ENCODE results near the gene RTN3. TPM values are rescaled to one million over a fixed set of nuclear protein-coding genes. Genes with fewer than 3 reads are reported as not detected.
A peak's percentile ranks its signal among the peaks of the same experiment; 100 is the strongest.
"Not testable (repeated sequence)": the region's sequence is repeated elsewhere in the genome, so short reads cannot be mapped to it uniquely, and the experiment has no call there.

Gene RTN3
- total RNA-seq = 100 to 1,000 TPM; 161 to 221 (median 193) TPM

GRCh38 chr11:63681321-63682065 lies at the start of gene RTN3:
Gene RTN3, plus strand, starts transcription at chr11:63681500. Its CDS starts 137 bp downstream, at chr11:63681637.
- TF ChIP-seq EP300 (IDR thresholded peaks at IDR 0.05) (no peak), POLR2A (IDR thresholded peaks at IDR 0.05) (peak in 1 of 2 donors; percentile 90), CTCF (IDR thresholded peaks at IDR 0.05) (peak in 1 of 2 donors; percentile 18), POLR2AphosphoS5 (IDR thresholded peaks at IDR 0.05) (peak; percentile 10 to 83 (median 79))
- Histone ChIP-seq H3K9me3 (no peaks in the 10 kb centered on the region), H3K4me1 (peaks cover 41% of the 10 kb centered on the region), H3K27me3 (no peaks in the 10 kb centered on the region), H3K36me3 (no peaks in the 10 kb centered on the region), H3K27ac (peak within 1 kb of the TSS; percentile 96), H3K4me3 (peak within 1 kb of the TSS; percentile 79)
- WGBS = under 1% methylated on average over 74 of the region's 74 CpGs
- peak; percentile 81 to 97 for DNase-seq (ENCODE audit: low spot score in 2 of 2)

- Histone ChIP-seq H3K27me3 (no peaks in the 10 kb centered on the region), H3K9me3 (no peaks in the 10 kb centered on the region), H3K36me3 (peaks cover 58% of the 10 kb centered on the region), H3K27ac (no peak overlapping the region), H3K4me1 (no peaks in the 10 kb centered on the region), H3K4me3 (no peak overlapping the region)
- no peak for TF ChIP-seq POLR2AphosphoS5 (IDR thresholded peaks at IDR 0.05)
- no peak for TF ChIP-seq POLR2A (IDR thresholded peaks at IDR 0.05)
- no peak for TF ChIP-seq EP300 (IDR thresholded peaks at IDR 0.05)
- peak; percentile 50 to 60 for TF ChIP-seq CTCF (IDR thresholded peaks at IDR 0.05)
- WGBS = 67% methylated on average over 10 of the region's 10 CpGs
- no peak for DNase-seq (ENCODE audit: low spot score in 2 of 2)
These were observed 45.4 kb upstream of the RTN3 start for GRCh38 chr11:63635762-63636465.

GRCh38 chr11:63638436-63638835 lies 42.9 kb upstream of the RTN3 start:
- not testable (repeated sequence) for H3K27me3 ChIP-seq; DNase-seq (ENCODE audit: low spot score in 2 of 2); H3K27ac ChIP-seq; H3K4me3 ChIP-seq; H3K4me1 ChIP-seq; H3K9me3 ChIP-seq
- WGBS = 95% methylated on average over 8 of the region's 8 CpGs
- H3K36me3 ChIP-seq = peaks cover 59% of the 10 kb centered on the region

DNA sequence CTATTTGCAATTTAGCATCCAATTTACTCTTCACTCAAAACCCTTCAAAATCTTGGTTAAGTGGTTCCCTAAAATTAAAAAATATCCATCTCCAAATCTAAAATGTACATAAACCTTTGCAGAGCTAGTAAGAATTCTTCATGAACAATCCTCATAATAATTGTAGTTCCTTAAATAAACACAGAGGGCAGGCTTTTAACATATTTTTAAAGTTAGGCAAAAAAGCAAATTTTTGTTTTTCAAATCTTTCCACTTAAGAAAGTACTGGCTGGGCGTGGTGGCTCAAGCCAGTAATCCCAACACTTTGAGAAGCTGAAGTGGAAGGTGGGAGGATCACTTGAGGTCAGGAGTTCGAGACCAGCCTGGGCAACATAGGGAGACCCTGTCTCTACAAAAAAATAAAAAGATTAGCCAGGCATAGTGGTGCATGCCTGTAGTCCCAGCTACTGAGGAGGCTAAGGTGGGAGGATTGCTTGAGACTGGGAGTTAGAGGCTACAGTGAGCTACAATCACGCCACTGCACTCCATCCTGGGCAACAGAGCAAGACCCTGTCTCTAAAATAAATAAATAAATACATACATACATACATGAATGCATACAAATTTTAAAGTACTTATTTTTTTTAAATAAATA lies 42.0 kb upstream of the RTN3 start:
- peaks cover 62% of the 10 kb centered on the region for H3K36me3 ChIP-seq
- H3K4me3 ChIP-seq = no peak overlapping the region
- 62% methylated on average over 3 of the region's 3 CpGs for WGBS
- no peaks in the 10 kb centered on the region for H3K9me3 ChIP-seq
- H3K4me1 ChIP-seq = peaks cover 2% of the 10 kb centered on the region
- H3K27ac ChIP-seq = peak overlapping the region; percentile 3
- DNase-seq (ENCODE audit: low spot score in 2 of 2) = no peak
- TF ChIP-seq POLR2AphosphoS5 (IDR thresholded peaks at IDR 0.05) (no peak), CTCF (IDR thresholded peaks at IDR 0.05) (peak; percentile 10 to 26)
- H3K27me3 ChIP-seq = no peaks in the 10 kb centered on the region

- Histone ChIP-seq H3K9me3 (no peaks in the 10 kb centered on the region), H3K4me1 (peaks cover 2% of the 10 kb centered on the region), H3K4me3 (no peak overlapping the region), H3K27me3 (no peaks in the 10 kb centered on the region), H3K36me3 (peaks cover 61% of the 10 kb centered on the region), H3K27ac (no peak overlapping the region)
- TF ChIP-seq CTCF (IDR thresholded peaks at IDR 0.05) = no peak
- TF ChIP-seq POLR2AphosphoS5 (IDR thresholded peaks at IDR 0.05) = no peak
- TF ChIP-seq POLR2A (IDR thresholded peaks at IDR 0.05) = no peak
- no peak for TF ChIP-seq EP300 (IDR thresholded peaks at IDR 0.05)
- DNase-seq (ENCODE audit: low spot score in 2 of 2) = no peak
These were observed 39.6 kb upstream of the RTN3 start for GRCh38 chr11:63641727-63642126.
